Esophagus muscularis mucosa (tissue), 4 donors: ENCODE data around the gene SOX8.
"Not testable (repeated sequence)": the region's sequence is repeated elsewhere in the genome, so short reads cannot be mapped to it uniquely, and the experiment has no call there.

Experiments used
- EP300 ChIP-seq: sonication (generic); formaldehyde crosslinking; IDR thresholded peaks from one replicate; pipeline ENCODE4 v1.6.1; 2017; ENCODE audit warnings: antibody characterized with exemption
- POLR2A ChIP-seq: fragments of 450-650 bp; IDR thresholded peaks from one replicate; pipeline ENCODE4 v1.6.1; 2017; ENCODE audit warnings: antibody characterized with exemption, moderate library complexity, mild to moderate bottlenecking, low read depth
- POLR2AphosphoS5 ChIP-seq, 2 donors: sonication (generic); formaldehyde crosslinking; IDR thresholded peaks; one replicate each; pipeline ENCODE4 v1.6.1; 2017; ENCODE audit warnings: antibody characterized with exemption in 2 of 2
- TF ChIP-seq, protein P1 (sequence below), 3 experiments: fragments of 200-600 bp in 2 of 3; fragments of 450-650 bp in 1 of 3; sonication (generic) in 2 of 3; IDR thresholded peaks; one replicate each; pipeline ENCODE4 v1.5.1; 2017 to 2019; ENCODE audit warnings: antibody characterized with exemption in 3 of 3, mild to moderate bottlenecking in 2 of 3, moderate library complexity in 1 of 3

DNA sequence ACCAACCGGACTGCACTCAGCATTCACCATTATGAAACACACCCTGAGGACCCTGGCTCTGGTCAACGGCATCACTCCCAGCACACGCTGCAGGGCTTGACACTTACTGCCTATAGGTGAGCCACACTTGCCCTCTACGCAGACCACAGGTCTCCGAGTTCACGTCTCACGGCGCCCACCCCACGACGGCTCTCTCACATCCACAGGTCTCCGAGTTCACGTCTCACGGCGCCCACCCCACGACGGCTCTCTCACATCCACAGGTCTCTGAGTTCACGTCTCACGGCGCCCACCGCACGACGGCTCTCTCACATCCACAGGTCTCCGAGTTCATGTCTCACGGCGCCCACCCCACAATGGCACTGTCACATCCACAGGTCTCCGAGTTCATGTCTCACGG lies 25.8 kb upstream of the SOX8 start:
- TF ChIP-seq, protein P1, sequence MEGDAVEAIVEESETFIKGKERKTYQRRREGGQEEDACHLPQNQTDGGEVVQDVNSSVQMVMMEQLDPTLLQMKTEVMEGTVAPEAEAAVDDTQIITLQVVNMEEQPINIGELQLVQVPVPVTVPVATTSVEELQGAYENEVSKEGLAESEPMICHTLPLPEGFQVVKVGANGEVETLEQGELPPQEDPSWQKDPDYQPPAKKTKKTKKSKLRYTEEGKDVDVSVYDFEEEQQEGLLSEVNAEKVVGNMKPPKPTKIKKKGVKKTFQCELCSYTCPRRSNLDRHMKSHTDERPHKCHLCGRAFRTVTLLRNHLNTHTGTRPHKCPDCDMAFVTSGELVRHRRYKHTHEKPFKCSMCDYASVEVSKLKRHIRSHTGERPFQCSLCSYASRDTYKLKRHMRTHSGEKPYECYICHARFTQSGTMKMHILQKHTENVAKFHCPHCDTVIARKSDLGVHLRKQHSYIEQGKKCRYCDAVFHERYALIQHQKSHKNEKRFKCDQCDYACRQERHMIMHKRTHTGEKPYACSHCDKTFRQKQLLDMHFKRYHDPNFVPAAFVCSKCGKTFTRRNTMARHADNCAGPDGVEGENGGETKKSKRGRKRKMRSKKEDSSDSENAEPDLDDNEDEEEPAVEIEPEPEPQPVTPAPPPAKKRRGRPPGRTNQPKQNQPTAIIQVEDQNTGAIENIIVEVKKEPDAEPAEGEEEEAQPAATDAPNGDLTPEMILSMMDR (IDR thresholded peaks at IDR 0.05) = not testable (repeated sequence)
- TF ChIP-seq POLR2AphosphoS5 (IDR thresholded peaks at IDR 0.05); POLR2A; EP300: not testable (repeated sequence)
